Activated B cell treated with CpG ODN at 0.5 μM for 24 hours (primary cell): Measurements from ENCODE around the gene GRIN3B. TPM values are rescaled to one million over a fixed set of nuclear protein-coding genes. Genes with fewer than 3 reads are reported as not detected.

Experiments
- ATAC-seq: fragments of 200-7000 bp; cut with Tn5 transposase; one replicate; pipeline ENCODE4 v1.10.0; 2021; ENCODE audit warnings: low read depth, mild to moderate bottlenecking, moderate library complexity
- CTCF ChIA-PET: fragments of 350-600 bp; sonication (Branson Sonifier 250); formaldehyde crosslinking; loops from one replicate; lab custom pipeline; 2021; ENCODE audit warnings: antibody characterized with exemption; lab: Charles Lee
- POLR2A ChIA-PET: fragments of 350-600 bp; sonication (Branson Sonifier 250); formaldehyde crosslinking; loops from one replicate; lab custom pipeline; 2021; ENCODE audit warnings: antibody characterized with exemption; lab: Charles Lee
- DNase-seq: peaks from one replicate; pipeline ENCODE4 v3.0.0; 2022
- H3K27ac Mint-ChIP-seq: one replicate; pipeline ENCODE4 v1.8.0; 2020; ENCODE audit warnings: mixed read lengths
- H3K27me3 Mint-ChIP-seq: one replicate; pipeline ENCODE4 v1.8.0; 2021; ENCODE audit warnings: mixed read lengths
- H3K36me3 Mint-ChIP-seq: one replicate; pipeline ENCODE4 v1.8.0; 2021; ENCODE audit warnings: low read depth, mixed read lengths
- H3K4me1 Mint-ChIP-seq: one replicate; pipeline ENCODE4 v1.8.0; 2021; ENCODE audit warnings: mixed read lengths
- H3K4me3 Mint-ChIP-seq: one replicate; pipeline ENCODE4 v1.8.0; 2020; ENCODE audit warnings: mild to moderate bottlenecking, mixed read lengths
- H3K9me3 Mint-ChIP-seq: one replicate; pipeline ENCODE4 v1.8.0; 2020; ENCODE audit warnings: mixed read lengths
- CTCF ChIP-seq: fragments of 200-600 bp; IDR thresholded peaks from one replicate; pipeline ENCODE4 v1.8.0; 2022; ENCODE audit warnings: antibody characterized with exemption, mild to moderate bottlenecking
- intact Hi-C: fragments of 100-400 bp; cut with micrococcal nuclease; formaldehyde crosslinking; loops from one replicate; pipeline ENCODE4 v1.15.1; 2024
- total RNA-seq: library from RNA; stranded (reverse); gene quantifications from 2 replicates; pipeline ENCODE4 v1.2.3, GENCODE V29; 2022

Gene GRIN3B
- total RNA-seq, 1 donor from 2014 or later: 0.11 TPM

- DNase-seq (no peak), ATAC-seq (no peak)
- peaks cover 9% of the 10 kb centered on the region for H3K36me3 Mint-ChIP-seq
- no peaks in the 10 kb centered on the region for H3K9me3 Mint-ChIP-seq
- ChIA-PET CTCF (interaction anchor here (1.0 kb wide), 1 partner anchor 81 kb away, joined by 4 read pairs; no protein-coding TSS in a partner anchor), POLR2A (interaction anchor here (0.9 to 1.3 kb wide), 4 partner anchors 10 to 22 kb away, joined by 3 read pairs; partner anchors contain the start of genes CNN2 and WDR18)
- TF ChIP-seq CTCF: no peak
- H3K4me3 Mint-ChIP-seq: no peak overlapping the region
- H3K27ac Mint-ChIP-seq: peak overlapping the region; percentile 4
- peaks cover 13% of the 10 kb centered on the region for H3K27me3 Mint-ChIP-seq
- H3K4me1 Mint-ChIP-seq: peaks cover 8% of the 10 kb centered on the region
- intact Hi-C loops: no loop called here
Observed at GRCh38 chr19:1004204-1004802, 4.1 kb downstream of the GRIN3B start.

DNA sequence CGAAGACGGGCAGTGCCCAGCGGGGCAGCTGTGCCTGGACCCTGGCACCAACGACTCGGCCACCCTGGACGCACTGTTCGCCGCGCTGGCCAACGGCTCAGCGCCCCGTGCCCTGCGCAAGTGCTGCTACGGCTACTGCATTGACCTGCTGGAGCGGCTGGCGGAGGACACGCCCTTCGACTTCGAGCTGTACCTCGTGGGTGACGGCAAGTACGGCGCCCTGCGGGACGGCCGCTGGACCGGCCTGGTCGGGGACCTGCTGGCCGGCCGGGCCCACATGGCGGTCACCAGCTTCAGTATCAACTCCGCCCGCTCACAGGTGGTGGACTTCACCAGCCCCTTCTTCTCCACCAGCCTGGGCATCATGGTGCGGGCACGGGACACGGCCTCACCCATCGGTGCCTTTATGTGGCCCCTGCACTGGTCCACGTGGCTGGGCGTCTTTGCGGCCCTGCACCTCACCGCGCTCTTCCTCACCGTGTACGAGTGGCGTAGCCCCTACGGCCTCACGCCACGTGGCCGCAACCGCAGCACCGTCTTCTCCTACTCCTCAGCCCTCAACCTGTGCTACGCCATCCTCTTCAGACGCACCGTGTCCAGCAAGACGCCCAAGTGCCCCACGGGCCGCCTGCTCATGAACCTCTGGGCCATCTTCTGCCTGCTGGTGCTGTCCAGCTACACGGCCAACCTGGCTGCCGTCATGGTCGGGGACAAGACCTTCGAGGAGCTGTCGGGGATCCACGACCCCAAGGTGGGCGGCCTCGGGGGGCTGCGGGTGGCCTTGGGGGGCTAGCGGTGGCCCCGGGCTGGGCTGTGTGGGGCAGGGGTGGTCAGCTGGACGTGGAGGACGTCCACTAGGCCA is 4.8 kb downstream of the GRIN3B start:
- peaks cover 6% of the 10 kb centered on the region for H3K4me1 Mint-ChIP-seq
- no peaks in the 10 kb centered on the region for H3K9me3 Mint-ChIP-seq
- no peak overlapping the region for H3K27ac Mint-ChIP-seq
- TF ChIP-seq CTCF: no peak
- POLR2A ChIA-PET: interaction anchor here (0.9 to 1.3 kb wide), 3 partner anchors 15 to 21 kb away, joined by 3 read pairs; partner anchors contain the start of genes CNN2 and WDR18
- DNase-seq: no peak
- peaks cover 14% of the 10 kb centered on the region for H3K36me3 Mint-ChIP-seq
- CTCF ChIA-PET: interaction anchor here (0.5 kb wide), 1 partner anchor 142 kb away, joined by 3 read pairs; no protein-coding TSS in a partner anchor
- peaks cover 8% of the 10 kb centered on the region for H3K27me3 Mint-ChIP-seq
- intact Hi-C loops: no loop called here
- ATAC-seq: no peak
- H3K4me3 Mint-ChIP-seq: no peak overlapping the region

GRCh38 chr19:1006711-1007398 is 6.6 kb downstream of the GRIN3B start:
- peak; percentile 9 for ATAC-seq
- TF ChIP-seq CTCF: no peak
- Mint-ChIP-seq H3K4me1 (no peaks in the 10 kb centered on the region), H3K36me3 (peaks cover 22% of the 10 kb centered on the region), H3K27ac (peak overlapping the region; percentile 24), H3K27me3 (peaks cover 4% of the 10 kb centered on the region), H3K4me3 (no peak overlapping the region), H3K9me3 (no peaks in the 10 kb centered on the region)
- intact Hi-C loops: no loop called here
- ChIA-PET POLR2A (interaction anchor here (0.6 to 1.0 kb wide), 2 partner anchors 12 to 135 kb away, joined by 3 read pairs; no protein-coding TSS in a partner anchor), CTCF (no interaction called here)
- DNase-seq: no peak

GRCh38 chr19:1007399-1008251 is 7.4 kb downstream of the GRIN3B start:
- CTCF ChIA-PET: no interaction called here
- POLR2A ChIA-PET: interaction anchor here (0.5 to 1.0 kb wide), 2 partner anchors 12 to 89 kb away, joined by 3 read pairs; no protein-coding TSS in a partner anchor
- ATAC-seq (no peak), DNase-seq (no peak)
- intact Hi-C loops: no loop called here
- Mint-ChIP-seq H3K27me3 (peaks cover 2% of the 10 kb centered on the region), H3K4me1 (no peaks in the 10 kb centered on the region), H3K36me3 (peaks cover 24% of the 10 kb centered on the region), H3K4me3 (no peak overlapping the region), H3K9me3 (no peaks in the 10 kb centered on the region), H3K27ac (no peak overlapping the region)
- no peak for TF ChIP-seq CTCF
